Spleen (tissue), 7 donors: ENCODE results near the gene PTH1R.

Experiments
- POLR2A ChIP-seq, 3 donors: fragments of 450-650 bp; IDR thresholded peaks; one replicate each; pipeline ENCODE4 v1.5.1; 2017; ENCODE audit warnings: antibody characterized with exemption in 3 of 3, mild to moderate bottlenecking in 1 of 3
- TF ChIP-seq, protein P1 (sequence below), 11 experiments: fragments of 200-600 bp in 7 of 11; fragments of 450-650 bp in 4 of 11; sonication (generic) in 4 of 11; IDR thresholded peaks in 8 of 11; conservative IDR thresholded peaks in 3 of 11; 1 replicate in 7 of 11; 2 replicates in 4 of 11; pipeline versions ENCODE4 v1.4.0 to v1.8.0; 2016 to 2021; ENCODE audit warnings: antibody characterized with exemption in 11 of 11, inconsistent platforms in 4 of 11, mild to moderate bottlenecking in 1 of 11
- donor health status: DM: no; HTN: no; CAD: no; lungs with moderate emphysema.
- donor health status: DM: no; HTN: no; CAD: no.
- donor health status: DM: no; HTN: no; CAD: no.

DNA sequence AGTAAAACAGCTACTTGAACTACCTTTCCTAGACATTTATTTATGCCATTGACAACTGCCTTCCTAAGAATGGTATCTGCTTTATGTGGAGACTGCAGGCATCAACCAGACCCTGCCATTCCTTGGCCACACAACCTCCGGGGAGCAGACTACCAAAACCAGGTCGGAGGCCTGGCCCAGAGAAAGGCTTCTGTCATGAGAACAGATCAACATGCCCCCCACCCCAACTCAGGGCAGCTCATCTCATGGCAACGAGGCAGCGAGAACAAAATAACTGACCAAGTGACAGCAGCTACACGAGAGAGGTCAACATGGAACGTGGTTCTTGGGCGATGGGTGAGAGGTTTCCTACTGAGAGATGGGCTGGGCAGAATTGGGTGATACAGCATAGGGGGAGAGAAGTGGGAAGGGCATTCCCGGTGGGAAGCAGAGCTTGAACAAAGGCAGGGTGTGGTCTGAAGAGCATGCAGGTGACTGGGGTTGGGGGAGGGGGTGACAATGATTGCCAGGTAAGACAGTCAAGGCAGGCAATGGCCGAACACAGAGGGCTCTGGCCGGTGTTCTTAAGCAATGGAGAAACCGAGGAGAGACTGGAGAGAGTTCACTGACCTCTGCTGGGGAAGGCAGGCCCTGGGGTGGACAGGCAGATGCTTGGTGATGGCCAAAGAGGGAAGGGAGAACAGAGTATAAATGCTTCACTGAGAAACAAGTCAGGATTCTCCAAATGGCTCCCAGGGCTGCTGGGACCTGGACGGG, 65.1 kb downstream of the PTH1R start:
- TF ChIP-seq, protein P1, sequence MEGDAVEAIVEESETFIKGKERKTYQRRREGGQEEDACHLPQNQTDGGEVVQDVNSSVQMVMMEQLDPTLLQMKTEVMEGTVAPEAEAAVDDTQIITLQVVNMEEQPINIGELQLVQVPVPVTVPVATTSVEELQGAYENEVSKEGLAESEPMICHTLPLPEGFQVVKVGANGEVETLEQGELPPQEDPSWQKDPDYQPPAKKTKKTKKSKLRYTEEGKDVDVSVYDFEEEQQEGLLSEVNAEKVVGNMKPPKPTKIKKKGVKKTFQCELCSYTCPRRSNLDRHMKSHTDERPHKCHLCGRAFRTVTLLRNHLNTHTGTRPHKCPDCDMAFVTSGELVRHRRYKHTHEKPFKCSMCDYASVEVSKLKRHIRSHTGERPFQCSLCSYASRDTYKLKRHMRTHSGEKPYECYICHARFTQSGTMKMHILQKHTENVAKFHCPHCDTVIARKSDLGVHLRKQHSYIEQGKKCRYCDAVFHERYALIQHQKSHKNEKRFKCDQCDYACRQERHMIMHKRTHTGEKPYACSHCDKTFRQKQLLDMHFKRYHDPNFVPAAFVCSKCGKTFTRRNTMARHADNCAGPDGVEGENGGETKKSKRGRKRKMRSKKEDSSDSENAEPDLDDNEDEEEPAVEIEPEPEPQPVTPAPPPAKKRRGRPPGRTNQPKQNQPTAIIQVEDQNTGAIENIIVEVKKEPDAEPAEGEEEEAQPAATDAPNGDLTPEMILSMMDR (IDR thresholded peaks at IDR 0.05 in 8 of 11, conservative IDR thresholded peaks at IDR 0.05 in 3 of 11): no peak
- no peak for TF ChIP-seq POLR2A (IDR thresholded peaks at IDR 0.05)
